ENCODE measurements around the gene EDN3. TPM values are rescaled to one million over a fixed set of nuclear protein-coding genes. Genes with fewer than 3 reads are reported as not detected.

EDN3 gene
- total RNA-seq, 6 experiments from 2014 or later = not detected

GRCh38 chr20:59322585-59323454 lies 22.4 kb downstream of the EDN3 start:
- Mint-ChIP-seq H3K27me3 (ENCODE audit: insufficient read depth) (peaks cover 7% of the 10 kb centered on the region; the same call in 1 of the 2 replicates), H3K36me3 (ENCODE audit: low read depth) (peaks cover 4% of the 10 kb centered on the region; the same call in 1 of the 2 replicates), H3K27ac (no peak overlapping the region), H3K9me3 (peaks cover 45% of the 10 kb centered on the region), H3K4me1 (ENCODE audit: low read depth) (no peaks in the 10 kb centered on the region), H3K4me3 (no peak overlapping the region)
- TF ChIP-seq, protein P1, sequence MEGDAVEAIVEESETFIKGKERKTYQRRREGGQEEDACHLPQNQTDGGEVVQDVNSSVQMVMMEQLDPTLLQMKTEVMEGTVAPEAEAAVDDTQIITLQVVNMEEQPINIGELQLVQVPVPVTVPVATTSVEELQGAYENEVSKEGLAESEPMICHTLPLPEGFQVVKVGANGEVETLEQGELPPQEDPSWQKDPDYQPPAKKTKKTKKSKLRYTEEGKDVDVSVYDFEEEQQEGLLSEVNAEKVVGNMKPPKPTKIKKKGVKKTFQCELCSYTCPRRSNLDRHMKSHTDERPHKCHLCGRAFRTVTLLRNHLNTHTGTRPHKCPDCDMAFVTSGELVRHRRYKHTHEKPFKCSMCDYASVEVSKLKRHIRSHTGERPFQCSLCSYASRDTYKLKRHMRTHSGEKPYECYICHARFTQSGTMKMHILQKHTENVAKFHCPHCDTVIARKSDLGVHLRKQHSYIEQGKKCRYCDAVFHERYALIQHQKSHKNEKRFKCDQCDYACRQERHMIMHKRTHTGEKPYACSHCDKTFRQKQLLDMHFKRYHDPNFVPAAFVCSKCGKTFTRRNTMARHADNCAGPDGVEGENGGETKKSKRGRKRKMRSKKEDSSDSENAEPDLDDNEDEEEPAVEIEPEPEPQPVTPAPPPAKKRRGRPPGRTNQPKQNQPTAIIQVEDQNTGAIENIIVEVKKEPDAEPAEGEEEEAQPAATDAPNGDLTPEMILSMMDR (IDR thresholded peaks at IDR 0.05) = no peak
- no peak for DNase-seq

DNA sequence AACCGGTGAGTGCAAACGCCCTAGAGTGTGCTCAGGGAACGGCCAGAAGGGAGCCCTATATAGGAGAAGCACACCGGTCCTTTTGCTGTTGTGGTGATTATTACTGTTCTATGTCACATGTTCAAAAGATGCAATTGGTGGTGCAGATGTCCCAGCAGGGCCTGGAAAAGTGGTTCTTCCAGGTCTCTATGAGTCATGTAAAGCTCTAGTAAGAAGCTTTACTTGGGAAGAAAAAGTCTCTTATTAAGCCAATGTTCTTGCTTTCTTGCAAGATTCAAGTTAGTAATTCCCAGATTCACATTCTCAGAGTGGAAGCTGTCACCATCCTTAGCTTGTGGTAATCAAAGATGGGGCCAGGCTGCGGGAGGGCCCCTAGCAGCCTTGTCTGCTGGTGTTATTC lies 23.3 kb downstream of the EDN3 start:
- H3K27me3 Mint-ChIP-seq (ENCODE audit: insufficient read depth) = peaks cover 7% of the 10 kb centered on the region; the same call in 1 of the 2 replicates
- TF ChIP-seq, protein P1 (IDR thresholded peaks at IDR 0.05) = no peak
- no peak overlapping the region for H3K4me3 Mint-ChIP-seq
- peaks cover 48% of the 10 kb centered on the region for H3K9me3 Mint-ChIP-seq
- DNase-seq = no peak
- peaks cover 4% of the 10 kb centered on the region; the same call in 1 of the 2 replicates for H3K36me3 Mint-ChIP-seq (ENCODE audit: low read depth)
- no peak overlapping the region for H3K27ac Mint-ChIP-seq
- no peaks in the 10 kb centered on the region for H3K4me1 Mint-ChIP-seq (ENCODE audit: low read depth)

- H3K4me3 Mint-ChIP-seq = no peak overlapping the region
Measured at GRCh38 chr20:59324521-59325141, 24.2 kb downstream of the EDN3 start.

GRCh38 chr20:59325142-59325523 lies 24.7 kb downstream of the EDN3 start:
- peaks cover 4% of the 10 kb centered on the region; the same call in 1 of the 2 replicates for H3K36me3 Mint-ChIP-seq (ENCODE audit: low read depth)
- no peak overlapping the region for H3K27ac Mint-ChIP-seq
- no peak overlapping the region for H3K4me3 Mint-ChIP-seq
- H3K9me3 Mint-ChIP-seq = peaks cover 46% of the 10 kb centered on the region
- DNase-seq = no peak
- H3K4me1 Mint-ChIP-seq (ENCODE audit: low read depth) = no peaks in the 10 kb centered on the region
- TF ChIP-seq, protein P1 (IDR thresholded peaks at IDR 0.05) = no peak
- peaks cover 5% of the 10 kb centered on the region; the same call in 1 of the 2 replicates for H3K27me3 Mint-ChIP-seq (ENCODE audit: insufficient read depth)

More at GRCh38 chr20:59324521-59325141, 24.2 kb downstream of the EDN3 start:
- Mint-ChIP-seq H3K27ac (no peak overlapping the region), H3K9me3 (peaks cover 46% of the 10 kb centered on the region), H3K27me3 (ENCODE audit: insufficient read depth) (peaks cover 5% of the 10 kb centered on the region; the same call in 1 of the 2 replicates), H3K4me1 (ENCODE audit: low read depth) (no peaks in the 10 kb centered on the region), H3K36me3 (ENCODE audit: low read depth) (peaks cover 4% of the 10 kb centered on the region; the same call in 1 of the 2 replicates)
- TF ChIP-seq, protein P1 (IDR thresholded peaks at IDR 0.05) = no peak
- no peak for DNase-seq

- peaks cover 5% of the 10 kb centered on the region; the same call in 1 of the 2 replicates for H3K27me3 Mint-ChIP-seq (ENCODE audit: insufficient read depth)
- no peak for DNase-seq
- H3K9me3 Mint-ChIP-seq = peaks cover 49% of the 10 kb centered on the region
- TF ChIP-seq, protein P1 (IDR thresholded peaks at IDR 0.05) = no peak
- H3K4me3 Mint-ChIP-seq = no peak overlapping the region
- H3K27ac Mint-ChIP-seq = no peak overlapping the region
- H3K4me1 Mint-ChIP-seq (ENCODE audit: low read depth) = no peaks in the 10 kb centered on the region
- peaks cover 4% of the 10 kb centered on the region; the same call in 1 of the 2 replicates for H3K36me3 Mint-ChIP-seq (ENCODE audit: low read depth)
Measured at GRCh38 chr20:59326188-59326587, 25.8 kb downstream of the EDN3 start.
